ENCODE measurements around the gene SCIN.

DNA sequence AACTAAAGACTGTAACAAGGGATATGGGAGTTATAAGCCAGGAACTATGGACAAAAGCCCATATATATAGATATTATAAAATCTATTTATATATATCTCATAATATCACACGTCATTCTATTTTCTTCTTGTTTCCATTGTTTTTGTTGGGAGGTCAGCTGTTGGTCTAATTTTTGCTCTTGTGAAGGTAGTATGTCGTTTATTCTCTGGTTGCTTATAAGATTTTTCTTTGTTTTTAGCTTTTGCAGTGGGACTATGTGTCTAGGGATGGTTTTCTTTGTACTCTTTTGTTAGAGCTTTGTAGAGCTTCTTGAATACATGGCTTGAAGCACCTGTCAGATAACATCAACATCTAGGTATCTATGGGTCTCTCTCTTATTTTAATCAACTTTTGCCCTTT is 130.9 kb downstream of the SCIN start:
- TF ChIP-seq, protein P1, sequence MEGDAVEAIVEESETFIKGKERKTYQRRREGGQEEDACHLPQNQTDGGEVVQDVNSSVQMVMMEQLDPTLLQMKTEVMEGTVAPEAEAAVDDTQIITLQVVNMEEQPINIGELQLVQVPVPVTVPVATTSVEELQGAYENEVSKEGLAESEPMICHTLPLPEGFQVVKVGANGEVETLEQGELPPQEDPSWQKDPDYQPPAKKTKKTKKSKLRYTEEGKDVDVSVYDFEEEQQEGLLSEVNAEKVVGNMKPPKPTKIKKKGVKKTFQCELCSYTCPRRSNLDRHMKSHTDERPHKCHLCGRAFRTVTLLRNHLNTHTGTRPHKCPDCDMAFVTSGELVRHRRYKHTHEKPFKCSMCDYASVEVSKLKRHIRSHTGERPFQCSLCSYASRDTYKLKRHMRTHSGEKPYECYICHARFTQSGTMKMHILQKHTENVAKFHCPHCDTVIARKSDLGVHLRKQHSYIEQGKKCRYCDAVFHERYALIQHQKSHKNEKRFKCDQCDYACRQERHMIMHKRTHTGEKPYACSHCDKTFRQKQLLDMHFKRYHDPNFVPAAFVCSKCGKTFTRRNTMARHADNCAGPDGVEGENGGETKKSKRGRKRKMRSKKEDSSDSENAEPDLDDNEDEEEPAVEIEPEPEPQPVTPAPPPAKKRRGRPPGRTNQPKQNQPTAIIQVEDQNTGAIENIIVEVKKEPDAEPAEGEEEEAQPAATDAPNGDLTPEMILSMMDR (IDR thresholded peaks at IDR 0.05), result no peak
- TF ChIP-seq POLR2A (IDR thresholded peaks at IDR 0.05), result no peak

Measured in Peyer's patch (tissue), 4 donors.